Smooth muscle cell of the brain vasculature (primary cell): ENCODE results near the gene EFNB2.
A peak's percentile ranks its signal among the peaks of the same experiment; 100 is the strongest.

Experiments used
- DNase-seq: peaks from one replicate; pipeline ENCODE4 v3.0.0-alpha.2; 2012; ENCODE audit warnings: low read depth, low spot score

EFNB2 gene, protein sequence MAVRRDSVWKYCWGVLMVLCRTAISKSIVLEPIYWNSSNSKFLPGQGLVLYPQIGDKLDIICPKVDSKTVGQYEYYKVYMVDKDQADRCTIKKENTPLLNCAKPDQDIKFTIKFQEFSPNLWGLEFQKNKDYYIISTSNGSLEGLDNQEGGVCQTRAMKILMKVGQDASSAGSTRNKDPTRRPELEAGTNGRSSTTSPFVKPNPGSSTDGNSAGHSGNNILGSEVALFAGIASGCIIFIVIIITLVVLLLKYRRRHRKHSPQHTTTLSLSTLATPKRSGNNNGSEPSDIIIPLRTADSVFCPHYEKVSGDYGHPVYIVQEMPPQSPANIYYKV

DNA sequence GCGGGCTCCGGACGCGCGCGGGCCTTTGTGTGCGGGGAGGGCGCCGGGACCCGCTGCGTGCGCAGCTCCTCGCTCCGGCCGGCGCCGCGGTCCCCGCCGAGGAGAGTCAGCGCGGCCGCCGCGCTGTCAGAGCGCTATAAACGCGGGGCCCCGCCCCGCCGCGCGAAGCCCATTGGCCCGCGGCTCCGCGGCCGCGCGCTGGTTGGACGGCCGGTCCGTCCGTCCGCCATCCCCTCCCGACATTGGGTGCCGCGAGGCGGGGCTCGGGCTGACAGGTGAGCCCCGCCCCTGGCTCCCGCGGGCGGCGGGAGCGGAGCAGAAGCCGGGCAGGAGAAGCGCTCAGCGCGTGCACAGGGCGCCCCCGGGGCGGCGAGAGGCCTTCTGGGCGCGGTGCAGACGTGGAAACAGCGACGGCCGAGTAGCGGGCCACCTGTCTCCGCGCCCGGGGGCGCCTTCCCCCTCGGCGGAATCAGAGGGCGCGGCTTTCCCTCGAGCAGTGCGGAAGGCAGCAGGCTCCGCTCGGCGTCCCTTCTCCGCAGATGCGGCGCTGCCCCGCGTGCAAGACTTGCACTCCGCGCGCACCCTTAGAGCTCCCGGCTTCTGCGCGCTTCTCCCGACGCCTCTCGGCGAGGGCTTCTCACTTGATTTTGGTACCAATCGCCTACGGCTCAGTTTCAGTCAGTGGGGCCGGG, at the start of gene EFNB2:
TSS of gene EFNB2 (minus strand) at position 111 of the 692 bp plus-strand sequence. CDS start 698 bp downstream, outside the sequence.
- DNase-seq: peak; percentile 77

DNA sequence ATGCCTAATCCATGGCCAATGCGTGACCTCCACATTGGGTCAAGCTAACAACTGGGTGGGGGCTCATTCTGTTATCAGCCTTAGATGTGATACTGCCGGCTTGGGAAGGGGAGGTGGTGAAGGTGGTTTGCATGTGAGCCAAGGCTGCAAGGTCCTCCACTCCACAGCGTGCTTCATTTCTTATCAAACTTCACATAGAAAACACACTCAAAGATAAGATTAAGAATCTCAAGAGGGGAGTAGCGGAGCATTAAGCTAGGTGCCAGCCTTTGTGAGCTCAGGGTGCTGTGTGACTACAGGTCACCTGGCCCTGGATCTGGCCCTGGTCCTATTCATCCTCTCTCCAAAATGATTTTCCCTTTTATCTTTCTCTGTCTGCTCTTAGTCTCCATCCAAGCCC, 45.8 kb upstream of the EFNB2 start:
- DNase-seq: no peak

DNA sequence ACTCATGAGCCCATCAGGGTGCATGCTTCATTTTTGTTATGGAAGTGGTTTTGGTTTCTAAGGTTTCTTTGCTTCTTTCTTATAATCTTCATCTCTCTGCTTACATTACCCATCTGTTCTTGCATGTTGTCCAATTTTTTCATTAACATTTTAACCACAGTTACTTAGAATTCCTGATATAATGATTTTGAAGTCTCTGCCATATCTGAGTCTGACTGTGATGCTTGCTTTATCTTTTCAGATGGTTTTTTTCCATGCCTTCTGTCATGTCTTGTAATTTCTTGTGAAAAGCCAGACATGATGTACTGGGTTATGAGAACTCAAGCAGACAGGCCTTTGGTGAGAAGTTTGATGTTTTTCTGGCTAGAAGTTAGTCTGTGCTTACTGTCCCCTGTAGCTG, 40.4 kb upstream of the EFNB2 start:
- DNase-seq: no peak

DNA sequence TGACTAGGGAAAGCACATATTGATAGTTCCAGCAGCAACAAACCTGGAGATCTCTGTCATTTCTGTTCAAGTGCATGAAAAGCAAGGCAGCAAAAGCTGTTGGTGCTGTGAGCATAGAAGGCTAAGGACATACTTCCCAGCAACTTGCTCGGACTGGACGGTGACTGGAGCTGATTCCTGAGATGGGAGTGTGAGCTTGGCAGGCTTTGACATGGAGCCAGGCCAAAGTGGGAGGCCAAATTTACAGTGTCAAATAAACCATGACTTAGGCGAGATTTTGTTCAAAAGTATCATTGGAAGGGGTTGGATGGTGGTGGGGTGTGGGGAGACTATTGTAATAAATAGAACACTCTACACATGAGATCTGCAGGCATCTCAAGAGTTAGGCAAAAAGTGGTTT, 38.4 kb upstream of the EFNB2 start:
- no peak for DNase-seq

DNA sequence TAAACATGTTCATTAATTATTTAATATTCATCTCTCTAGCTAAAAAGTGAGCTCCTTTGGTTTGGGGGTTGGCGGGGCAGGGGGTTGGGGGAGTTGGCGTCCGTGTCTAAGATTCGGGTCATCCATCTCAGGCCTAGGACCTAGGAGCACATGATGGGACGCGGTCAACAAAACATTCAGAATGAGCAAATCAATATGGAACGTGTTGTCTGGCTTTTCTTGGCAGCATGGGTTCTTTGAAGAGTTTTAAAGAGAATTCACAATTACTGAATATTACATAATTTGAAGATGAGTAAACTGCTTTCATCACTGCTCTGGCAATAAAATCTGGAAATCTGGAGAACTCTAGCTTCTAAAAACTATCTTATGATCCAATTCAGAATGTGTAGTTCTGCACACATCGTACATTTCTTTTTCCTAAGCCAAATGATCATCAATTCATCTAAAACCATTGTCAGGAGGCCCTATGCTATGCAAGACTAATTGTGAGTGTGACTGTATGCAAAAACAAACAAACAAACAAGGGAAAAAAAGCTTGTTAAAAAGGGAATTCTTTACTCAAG, 37.9 kb upstream of the EFNB2 start:
- DNase-seq: no peak

DNA sequence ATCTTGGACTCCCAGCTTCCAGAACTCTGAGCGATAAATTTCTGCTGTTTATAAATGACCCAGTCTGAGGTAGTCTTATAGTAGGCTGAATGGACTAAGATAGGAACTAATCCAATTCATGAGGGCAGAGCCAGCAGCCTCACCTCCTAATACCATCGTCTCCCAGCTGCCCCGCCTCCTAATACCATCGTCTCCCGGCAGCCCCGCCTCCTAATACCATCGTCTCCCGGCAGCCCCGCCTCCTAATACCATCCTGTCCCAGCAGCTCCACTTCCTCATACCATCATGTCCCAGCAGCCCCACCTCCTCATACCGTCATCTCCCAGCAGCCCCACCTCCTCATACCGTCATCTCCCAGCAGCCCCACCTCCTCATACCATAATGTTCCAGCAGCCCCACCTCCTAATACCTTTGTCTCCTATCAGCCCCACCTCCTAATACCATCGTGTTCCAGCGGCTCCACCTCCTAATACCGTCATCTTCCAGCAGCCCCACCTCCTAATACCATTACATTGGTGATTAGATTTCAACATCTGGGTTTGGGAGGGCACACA, 34.9 kb upstream of the EFNB2 start:
- no peak for DNase-seq

DNA sequence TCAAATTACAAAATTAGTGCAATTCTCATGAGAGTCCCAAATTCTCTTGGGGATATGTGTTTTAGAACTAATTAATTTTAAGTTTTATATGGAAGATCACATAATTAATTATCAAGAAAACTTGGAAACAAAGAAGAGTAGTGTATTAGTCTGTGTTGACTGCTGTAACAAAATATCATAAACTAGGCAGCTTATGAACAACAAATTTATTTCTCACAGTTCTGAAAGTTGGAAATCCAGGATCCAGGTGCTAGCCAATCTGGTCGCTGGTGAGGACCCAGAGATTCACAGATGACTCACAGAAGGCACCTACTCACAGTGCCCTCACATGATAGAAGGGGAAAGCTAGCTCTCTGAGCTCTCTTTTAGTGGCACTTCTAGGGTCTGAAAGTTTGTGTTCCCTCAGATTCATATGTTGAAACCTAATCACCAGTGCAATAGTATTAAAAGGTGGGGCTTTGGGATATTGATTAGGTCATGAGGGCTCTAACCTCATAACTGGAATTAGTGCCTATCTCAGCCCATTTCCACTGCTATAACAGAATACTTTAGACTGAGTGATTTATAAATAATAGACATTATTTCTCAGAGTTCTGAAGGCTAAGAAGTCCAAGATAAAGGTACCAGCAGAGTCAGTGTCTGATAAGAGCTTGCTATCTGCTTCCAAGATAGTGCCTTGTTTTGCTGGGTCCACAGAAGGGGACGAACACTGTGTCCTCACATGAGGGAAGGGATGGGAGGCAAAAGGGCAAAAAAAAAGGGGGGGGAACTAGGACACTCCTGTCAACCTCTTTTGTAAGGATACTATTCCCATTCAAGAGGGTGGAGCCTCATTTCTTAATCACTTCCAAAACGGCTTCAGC, 34.0 kb upstream of the EFNB2 start:
- no peak for DNase-seq

DNA sequence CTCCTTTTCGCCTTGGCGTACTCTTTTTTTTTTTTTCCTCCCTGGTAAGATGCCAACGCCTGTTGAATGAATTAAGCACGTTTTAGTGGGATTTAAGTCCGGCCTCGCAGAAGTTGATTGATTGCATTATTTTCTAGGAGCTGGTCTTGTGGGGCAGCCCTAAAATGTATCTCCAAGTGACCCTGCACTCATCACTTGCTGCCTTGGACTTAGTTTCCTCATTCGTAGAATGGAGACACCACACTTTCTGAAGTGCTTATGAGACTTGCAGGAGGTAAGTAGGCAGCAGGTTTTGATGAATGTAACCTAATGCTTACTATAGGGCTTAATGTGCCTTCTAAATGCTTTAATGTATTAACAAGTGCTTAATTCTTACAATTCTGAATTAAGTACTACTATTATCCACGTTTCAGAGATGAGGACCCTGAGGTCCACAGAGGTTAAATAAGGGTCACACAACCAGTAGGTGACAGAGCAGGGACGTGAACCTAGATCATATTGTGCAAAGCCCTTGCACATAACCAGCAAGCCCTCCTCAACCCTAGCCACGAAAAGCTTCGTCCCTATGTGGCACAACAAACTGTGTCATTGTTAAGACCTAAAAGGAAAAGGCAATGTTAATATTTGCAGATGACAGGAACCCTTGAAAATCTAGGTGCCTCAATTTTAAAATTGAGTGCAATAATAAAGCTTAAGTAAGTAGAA, 33.0 kb upstream of the EFNB2 start:
- no peak for DNase-seq

DNA sequence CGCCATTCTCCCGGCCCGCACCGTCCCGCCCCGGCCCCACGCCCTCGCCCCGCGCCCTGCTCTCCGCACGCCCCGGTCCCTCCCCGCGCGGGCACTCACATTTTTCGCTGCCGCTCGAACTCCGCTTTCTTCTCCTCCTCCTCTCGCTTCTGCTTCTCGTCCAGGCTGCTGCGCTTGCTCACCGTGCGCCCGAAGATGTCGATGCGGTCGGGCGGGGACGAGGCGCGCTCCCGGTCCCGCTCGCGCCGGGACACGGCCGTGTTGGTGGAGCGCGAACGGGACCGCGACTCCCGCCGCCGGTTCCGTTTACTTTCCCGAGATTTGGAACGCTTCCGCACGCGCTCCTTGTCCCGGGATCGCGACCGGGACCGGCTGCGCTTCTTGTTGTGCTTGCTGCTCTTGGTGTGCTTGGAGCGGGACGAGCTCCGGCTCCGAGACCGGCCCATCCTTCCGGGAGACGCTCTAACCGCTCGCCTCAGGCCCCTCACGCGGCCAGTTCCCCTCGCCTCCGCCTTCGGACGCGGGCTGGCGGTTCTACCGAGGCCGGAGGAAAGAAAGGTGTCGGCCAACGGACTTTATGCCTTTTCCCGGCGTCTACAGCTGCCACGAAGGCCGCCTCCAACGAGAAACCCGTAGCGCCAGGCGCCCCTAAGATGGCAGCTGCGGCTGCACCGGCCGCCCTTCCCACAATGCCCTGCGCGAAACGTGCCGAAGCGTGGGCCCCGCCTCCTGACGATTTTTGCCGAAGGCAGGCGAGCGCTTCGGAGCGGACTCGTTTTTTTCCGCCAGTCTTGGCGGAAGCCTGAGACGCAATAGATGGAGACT, 32.2 kb upstream of the EFNB2 start, which contains the start of gene ARGLU1:
TSS of gene ARGLU1 (minus strand) at position 664 of the 825 bp plus-strand sequence. CDS start at position 446, 218 bp downstream.
- DNase-seq: peak; percentile 76

DNA sequence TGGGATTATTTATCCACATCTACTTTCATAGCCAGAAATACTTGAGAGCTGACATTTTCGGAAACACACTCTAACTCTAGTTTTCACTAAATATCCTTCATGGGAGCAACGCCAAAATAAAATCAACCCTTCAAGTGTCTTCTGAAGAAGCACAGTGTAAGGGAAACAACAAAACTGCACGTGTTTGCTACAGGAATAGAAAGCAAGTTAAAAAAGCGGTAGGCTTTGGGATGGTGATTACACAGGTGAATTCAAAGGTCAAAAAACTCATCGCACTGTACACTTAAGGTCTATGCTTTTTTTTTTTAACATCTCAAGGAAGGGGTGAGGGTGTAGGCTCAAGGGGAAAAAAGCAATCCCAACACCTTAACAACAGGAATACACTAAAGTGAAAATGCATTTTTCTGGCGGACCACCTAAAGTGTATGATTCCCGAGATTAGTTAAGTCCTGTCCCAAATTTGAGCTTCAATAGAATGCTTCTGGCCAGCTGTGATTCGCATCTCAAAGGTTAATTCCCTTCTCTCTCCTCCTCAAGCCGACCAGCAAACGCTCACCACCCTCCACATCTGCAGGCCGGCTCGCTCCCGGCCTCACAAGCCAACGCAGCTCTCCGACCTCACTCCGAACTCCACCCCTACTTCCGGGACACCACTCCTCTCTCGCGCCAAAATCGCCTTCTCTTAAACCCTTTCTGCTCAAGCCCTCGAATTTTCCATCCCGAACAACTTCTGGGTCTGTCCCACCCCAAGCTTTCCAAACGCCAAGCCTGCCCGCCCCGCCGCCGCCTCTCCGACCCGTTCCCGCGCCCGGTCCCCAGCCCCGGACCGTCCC, 31.4 kb upstream of the EFNB2 start:
- no peak for DNase-seq

DNA sequence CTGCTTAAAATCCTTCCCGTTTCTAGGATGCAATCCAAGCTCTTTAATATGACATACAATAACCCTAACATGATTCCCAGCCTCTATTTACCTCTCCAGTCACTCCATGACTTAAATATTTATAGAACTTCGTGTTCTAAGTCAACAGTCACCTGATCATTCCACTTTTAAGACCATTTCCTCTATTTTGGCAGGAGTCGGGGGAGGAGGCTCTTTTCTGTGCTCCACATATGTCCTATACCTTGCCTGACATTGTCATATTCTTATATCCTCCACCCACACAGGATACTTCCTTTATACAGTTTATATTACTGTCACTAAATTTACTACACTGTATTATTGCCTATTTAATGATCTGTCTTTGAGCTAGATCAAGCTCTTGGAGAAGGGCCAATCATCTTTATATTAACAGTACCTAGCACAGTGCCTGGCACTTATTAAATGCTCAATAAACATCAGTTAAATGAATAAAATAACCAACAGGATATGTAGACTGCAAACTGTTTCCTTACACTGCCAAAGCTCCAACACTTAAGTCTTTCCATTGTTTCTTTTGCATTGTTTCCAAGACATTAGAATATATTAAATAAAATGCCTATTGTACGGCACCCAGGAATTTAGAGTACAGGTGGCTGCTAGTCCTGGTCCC, 29.8 kb upstream of the EFNB2 start:
- DNase-seq: no peak

DNA sequence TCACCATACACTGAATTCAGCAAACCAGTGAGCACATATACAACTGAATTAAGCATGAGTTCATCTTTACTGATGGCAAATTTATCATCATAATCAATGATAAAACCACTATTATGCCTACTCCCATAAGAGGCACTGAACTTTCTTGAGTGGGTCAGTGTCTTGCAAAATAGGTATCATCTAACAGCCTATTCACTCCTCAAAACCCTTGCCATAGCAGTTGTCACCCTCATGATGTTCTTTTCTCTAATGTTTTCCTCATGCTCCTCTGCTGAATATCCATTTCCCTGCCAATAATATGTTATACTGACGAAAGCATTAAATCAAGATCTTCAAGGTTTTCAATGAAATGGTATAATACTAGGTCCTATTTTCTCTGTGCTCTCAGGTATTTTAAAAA, 26.8 kb upstream of the EFNB2 start:
- no peak for DNase-seq

DNA sequence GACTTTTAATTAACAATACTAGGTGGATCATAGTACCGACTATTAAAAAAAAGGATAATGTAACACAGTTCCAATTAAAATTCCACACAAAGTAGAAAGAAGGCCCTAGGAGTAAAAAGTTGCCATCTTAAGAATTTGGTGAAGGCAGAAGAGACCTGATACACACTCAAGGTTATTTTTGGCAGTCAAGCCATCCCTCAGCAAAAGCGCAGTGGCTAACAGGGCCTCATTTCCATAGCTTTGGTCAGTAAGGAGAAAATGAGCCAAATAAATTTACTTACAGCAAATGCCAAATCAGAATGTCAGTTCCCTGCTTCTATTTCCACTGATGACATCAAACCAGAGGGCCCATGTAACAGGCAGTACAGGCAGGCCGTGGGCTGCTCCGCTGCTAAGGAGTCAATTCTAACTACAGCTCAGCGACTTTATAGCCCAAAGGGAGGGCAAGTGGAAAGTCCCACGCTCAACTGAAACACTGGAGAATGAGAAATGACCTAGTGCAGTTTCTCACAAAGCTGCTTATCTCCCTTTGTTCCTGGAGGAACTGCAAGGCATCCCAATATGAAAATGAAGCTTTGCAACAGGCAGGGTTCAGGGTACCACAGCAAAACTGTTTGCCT, 26.2 kb upstream of the EFNB2 start:
- no peak for DNase-seq

DNA sequence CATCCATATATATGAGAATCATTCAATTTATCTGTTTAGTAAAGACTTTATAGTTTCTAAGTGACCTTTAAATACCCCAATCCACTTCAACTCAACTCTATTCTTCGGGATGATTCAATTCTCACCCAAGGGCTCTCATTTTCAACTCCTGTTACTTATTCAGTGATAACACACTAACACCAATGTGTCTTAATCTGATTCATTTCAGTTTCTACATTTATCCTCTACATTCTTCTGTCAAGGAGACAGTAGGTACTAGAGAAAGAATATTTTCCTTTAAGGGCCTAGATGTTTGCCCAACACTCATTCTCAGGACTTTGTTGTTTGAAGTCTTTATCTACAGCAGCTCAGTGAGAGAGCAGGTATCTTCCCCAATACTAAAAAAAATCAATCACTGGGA, 25.4 kb upstream of the EFNB2 start:
- no peak for DNase-seq

DNA sequence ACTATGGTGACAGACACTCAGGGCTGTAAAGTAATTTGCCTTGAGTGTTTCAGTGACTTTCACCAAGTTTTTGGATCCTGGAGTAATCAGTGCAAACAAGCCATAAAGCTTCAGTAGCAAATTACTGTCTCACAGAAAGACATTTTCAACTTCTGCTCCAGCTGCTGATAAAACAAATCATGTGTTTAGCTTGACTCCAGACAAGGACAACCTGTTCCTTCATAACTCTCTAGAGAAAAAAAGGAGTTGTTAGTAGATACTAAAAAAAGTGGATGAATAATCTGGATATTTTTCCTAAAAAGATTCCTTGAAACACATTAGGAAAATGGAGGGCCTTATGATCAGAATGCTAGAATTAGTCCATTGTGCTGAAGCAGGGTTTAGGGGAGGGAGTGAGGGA, 23.1 kb upstream of the EFNB2 start:
- DNase-seq: no peak

DNA sequence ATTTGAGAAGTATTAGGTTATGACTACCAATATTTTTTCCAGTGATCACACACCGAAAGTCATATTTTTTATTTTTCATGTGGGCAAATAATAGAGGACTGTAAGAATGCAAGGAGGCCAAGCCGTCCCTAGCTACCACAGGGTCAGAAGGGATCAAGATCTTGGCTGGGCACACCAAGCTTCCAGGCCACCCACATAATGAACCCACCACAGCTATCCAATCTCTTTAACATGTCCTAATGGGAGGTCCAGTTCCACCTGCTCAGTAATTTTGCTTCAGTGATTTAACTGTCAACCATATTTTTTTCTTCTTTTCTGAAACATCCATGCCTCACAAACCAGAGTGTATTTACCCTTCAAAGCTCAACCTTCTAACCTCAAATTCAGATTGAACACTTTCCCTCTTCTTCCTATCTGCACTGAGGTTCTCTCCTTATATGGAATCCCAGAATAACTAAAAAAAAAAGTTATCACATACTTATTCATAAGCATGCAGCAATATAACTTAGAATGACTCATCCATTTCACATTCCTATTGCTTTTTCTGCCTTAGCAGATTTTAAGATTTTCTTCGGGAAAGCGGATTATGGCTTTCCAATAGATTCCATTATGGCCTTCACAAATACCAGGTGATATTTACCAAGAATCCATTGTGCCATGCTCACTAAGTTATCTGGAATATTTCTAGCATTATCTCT, 20.3 kb upstream of the EFNB2 start:
- no peak for DNase-seq

DNA sequence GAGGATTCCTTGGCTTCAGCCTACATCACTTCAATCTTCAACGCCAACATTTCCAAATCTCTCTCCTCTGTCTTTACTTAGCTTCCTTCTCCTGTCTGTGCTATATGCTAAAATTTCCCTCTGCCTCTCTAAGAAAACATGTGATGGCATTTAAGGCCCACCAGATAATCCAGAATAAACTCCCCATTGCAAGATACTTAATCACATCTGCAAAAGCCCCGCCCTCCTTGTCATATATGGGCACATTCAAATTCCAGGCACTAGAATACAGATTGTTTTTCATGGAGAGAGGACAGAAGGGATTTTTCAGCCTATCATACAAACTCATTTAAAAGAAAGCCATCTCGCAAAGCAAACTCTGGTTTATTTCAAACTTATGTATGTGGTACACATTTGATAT, 16.3 kb upstream of the EFNB2 start:
- DNase-seq: no peak

DNA sequence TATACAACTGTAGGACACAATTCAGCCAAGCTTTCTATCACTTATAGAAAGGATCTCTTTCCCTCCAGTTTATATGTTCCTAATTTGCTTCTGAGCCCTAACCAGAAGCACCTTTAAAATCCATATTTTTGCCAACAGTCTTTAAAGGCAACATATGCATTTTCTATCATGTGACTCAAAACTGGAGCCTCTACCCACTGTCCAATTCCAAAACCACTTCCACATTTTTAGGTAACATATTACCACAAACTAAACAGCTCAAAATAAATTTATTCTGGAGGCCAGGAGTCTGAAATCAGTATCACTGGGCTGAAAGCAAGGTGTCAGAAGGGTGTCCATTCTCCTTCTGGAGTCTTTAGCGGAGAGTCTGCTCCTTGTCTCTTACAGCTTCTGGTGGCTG, 15.9 kb upstream of the EFNB2 start:
- DNase-seq: no peak
